GM18511 (cell line): Measurements from ENCODE around the gene CHAF1B.
A peak's percentile ranks its signal among the peaks of the same experiment; 100 is the strongest.

Experiments
- ATAC-seq: cut with Tn5 transposase; IDR thresholded peaks from one replicate; pipeline ENCODE4 v1.9.1; 2021; ENCODE audit warnings: mild to moderate bottlenecking, moderate library complexity; ENCODE audit not compliant: unreplicated experiment

Gene CHAF1B

GRCh38 chr21:36425286-36425685, 40.1 kb downstream of the CHAF1B start:
- ATAC-seq, result no peak

DNA sequence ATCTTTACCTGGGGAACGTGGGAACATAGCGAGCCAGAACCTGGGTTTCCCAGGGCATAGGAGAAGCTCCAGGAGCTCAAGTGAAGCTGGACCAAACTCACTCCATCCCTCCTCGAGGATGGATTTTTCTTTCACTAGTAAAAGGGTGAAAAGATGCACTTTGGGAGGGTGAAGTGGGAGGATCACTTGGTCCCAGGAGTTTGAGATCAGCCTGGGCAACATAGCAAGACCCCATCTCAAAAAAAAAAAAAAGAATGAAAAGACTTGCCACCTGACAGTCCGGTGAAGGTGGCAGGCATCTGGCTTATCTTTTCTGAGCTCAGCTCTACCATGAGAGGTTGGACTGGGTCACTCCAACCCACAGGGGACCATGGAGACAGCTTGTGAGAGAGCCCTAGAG, 42.3 kb downstream of the CHAF1B start:
- no peak for ATAC-seq

- ATAC-seq, result no peak
Measured at GRCh38 chr21:36428761-36429432, 43.7 kb downstream of the CHAF1B start.

GRCh38 chr21:36429947-36430546, 44.9 kb downstream of the CHAF1B start:
- peak; percentile 96 for ATAC-seq

DNA sequence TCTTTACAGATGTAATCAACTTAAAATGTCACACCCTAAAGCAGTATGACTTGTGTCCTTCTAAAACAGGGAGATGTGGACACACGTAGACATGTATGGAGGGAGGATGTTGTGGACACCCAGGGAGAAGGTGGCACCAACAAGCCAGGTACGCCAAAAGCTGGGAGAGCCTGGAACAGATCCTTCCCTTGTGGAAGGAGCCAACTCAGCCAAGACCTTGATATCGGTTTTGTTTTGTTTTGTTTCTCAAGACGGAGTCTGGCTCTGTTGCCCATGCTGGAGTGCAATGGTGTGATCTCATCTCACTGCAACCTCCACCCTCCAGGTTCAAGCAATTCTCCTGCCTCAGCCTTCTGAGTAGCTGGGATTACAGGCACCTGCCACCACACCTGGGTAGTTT, 45.6 kb downstream of the CHAF1B start:
- ATAC-seq, result no peak

- ATAC-seq, result no peak
Measured at GRCh38 chr21:36431252-36431651, 46.1 kb downstream of the CHAF1B start.

DNA sequence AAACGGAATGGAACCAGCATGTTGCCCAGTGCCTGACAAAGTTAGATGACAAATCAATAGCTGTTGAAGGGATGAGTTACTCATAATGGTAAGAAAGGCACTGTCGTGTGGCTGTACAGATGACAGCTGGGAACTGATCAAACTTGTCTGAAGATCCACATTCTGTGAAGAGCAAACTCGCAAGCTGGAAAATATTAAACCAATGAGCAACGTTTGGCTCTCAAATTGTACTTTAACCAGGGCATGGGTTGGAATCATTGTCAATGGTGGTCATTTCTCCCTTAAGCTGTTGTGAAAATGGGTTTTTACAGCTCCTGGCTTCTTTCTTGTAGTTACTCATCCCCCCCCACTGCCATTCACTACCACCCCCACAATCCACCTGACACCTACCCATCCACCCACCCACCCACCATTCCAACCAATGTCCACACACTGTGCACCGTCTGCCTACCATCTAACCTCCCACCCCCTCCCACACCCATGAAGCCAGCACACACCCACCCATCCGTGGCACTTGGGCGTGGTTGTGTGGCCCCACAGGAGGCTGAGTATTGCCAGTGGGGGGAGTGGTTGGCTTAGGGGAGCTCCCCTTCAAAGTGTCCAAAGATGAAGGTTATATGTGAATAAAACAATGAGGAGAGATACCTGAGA, 48.0 kb downstream of the CHAF1B start:
- ATAC-seq, result no peak

- no peak for ATAC-seq
Measured at GRCh38 chr21:36434144-36434543, 49.0 kb downstream of the CHAF1B start.

GRCh38 chr21:36436829-36437744, 51.9 kb downstream of the CHAF1B start:
- ATAC-seq, result no peak

- no peak for ATAC-seq
Measured at GRCh38 chr21:36437745-36438128, 52.5 kb downstream of the CHAF1B start.

DNA sequence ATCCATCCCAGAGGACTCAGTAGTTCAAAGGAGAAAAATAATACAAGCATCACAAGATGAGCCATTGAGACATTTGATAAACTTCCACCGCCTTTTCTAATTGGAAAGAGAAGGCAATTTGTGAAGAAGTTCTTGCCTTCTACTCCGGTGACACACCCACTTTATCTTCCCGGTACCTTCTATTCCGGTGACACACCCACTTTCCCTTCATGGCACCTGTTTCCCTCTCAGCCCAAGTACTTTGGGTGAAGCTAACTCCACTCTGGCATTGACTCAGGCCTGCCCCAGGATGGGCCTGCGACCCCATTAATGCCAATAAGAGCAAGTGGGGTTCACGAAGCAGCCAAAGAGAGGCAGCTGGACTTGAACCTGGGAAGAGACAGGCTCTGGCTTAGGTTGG, 56.5 kb downstream of the CHAF1B start:
- ATAC-seq, result no peak

DNA sequence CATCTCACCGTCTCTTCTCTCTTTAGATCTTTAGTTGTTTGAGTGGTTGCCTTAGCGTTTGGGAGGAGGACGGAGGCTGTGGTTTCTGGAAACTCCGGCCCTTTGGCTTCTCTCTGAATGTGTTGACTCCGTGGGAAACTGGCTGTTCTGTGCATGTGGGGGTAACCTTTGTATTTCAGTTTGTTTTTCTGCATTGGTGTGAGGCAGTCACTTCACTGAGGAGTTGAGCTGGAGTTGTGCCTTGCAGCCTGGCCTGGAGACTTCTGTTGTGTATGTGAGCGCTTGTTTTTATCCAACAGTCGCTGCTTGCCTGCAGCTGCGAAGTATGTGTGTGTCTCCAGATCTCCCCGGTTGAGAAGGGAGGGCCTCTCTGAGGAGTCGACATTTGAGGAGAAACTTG, 61.1 kb downstream of the CHAF1B start:
- no peak for ATAC-seq

- no peak for ATAC-seq
Measured at GRCh38 chr21:36450511-36450910, 65.3 kb downstream of the CHAF1B start.

DNA sequence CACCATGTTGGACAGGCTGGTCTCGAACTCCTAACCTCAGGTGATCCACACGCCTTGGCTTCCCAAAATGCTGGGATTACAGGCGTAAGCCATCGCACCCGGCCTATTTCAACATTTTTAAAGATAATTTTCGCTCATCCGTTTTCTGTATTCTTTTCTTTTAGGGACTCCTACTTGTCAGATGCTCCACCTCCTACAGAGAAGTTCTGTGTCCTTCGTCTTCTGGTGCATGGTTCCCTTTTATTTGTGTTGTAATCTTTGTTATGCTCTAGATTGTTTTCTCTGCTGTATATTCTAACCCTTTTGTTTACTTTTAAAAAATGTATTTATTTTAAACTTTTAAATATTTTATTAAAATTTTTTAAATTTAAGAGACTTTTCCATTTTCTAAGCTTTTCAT, 66.3 kb downstream of the CHAF1B start:
- ATAC-seq, result no peak

DNA sequence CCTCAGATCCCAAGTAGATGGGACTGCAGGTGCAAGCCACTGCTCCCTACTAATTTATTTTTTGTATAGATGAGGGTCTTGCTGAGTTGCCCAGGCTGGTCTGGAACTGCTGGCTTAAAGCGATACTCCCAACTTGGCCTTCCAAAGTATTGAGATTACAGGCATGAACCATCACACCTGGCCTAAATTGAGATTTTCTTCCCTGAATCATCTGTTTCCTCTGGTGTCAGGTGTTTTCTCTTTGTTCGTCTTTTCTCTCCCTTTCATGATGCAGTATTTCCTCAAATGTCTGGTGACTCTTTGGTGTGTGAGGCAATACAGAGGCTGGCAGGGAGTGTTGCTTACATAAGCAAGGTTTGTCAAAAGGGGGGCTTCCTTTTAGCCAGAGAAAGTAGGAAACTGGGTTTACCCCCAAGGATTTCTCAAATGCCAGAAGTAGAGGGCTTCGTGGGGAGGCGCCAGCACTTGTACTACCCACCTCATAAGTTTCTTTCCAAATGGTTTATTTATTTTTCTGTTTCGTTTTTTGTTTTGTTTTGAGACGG, 67.2 kb downstream of the CHAF1B start:
- ATAC-seq, result no peak

DNA sequence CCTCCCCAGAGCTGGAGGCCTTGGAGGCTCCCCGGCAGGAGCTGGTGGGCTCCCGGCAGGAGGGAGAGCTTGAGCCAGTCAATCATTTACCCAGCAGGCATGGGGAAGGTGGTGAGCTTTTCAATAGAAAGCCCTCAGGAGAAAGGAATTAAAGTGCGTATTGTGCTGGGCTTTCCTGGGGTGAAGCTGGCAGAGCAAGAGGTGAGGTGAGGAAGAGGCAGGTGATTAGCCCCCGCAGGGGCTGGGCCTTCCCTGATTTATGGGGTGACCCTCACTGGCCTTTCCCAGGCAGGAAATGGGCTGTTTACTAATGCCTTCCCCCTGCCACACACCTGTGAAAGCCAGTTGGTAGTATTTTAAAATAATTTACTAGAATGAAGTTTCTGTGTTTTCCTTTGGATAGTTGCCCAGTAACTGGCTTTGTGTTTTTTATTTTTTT, 68.9 kb downstream of the CHAF1B start:
- ATAC-seq, result no peak

- ATAC-seq, result no peak
Measured at GRCh38 chr21:36454706-36455105, 69.5 kb downstream of the CHAF1B start.

GRCh38 chr21:36456729-36457414, 71.7 kb downstream of the CHAF1B start:
- no peak for ATAC-seq

- ATAC-seq, result no peak
Measured at GRCh38 chr21:36459098-36459497, 73.9 kb downstream of the CHAF1B start.

DNA sequence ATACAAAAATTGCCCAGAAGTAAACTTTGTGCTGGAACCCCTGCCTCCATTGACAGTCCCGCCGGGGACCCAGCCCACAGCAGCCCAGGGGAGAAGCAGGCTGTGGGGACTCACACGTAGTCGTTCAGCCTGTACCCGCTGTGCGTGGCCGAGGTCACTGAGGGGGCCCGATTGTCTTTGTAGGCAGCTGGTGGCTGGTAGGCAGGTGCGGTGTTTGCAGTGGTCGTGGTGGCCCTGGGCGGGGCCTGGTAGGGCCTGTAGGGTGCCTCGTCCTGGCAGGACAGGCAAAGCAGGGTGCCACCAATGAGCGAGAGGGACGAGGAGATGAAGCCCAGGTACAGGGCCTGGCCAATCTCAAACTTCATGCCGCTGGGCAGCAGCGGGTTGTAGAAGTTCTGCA, 75.7 kb downstream of the CHAF1B start:
- ATAC-seq, result no peak
